ENCODE measurements around the gene SSUH2. TPM values are rescaled to one million over a fixed set of nuclear protein-coding genes. Genes with fewer than 3 reads are reported as not detected.

Gene SSUH2
- total and polyA plus RNA-seq, 2 experiments from 2014 or later: 19.7 to 21.3 TPM

- H3K9me3 ChIP-seq (ENCODE audit: low read depth): no peaks in the 10 kb centered on the region
- WGBS (ENCODE audit: low lambda C conversion rate, missing lambda C conversion rate): 95% methylated on average over 19 of the region's 19 CpGs
Measured at GRCh38 chr3:8627201-8627940, 17.2 kb downstream of the SSUH2 start.

GRCh38 chr3:8625991-8626390 lies 18.6 kb downstream of the SSUH2 start:
- Histone ChIP-seq H3K9me2 (replicated peaks; ENCODE audit: insufficient read depth) (no peaks in the 10 kb centered on the region), H2AFZ (no peak overlapping the region), H3K79me2 (no peaks in the 10 kb centered on the region), H4K20me1 (ENCODE audit: insufficient read depth, poor library complexity, severe bottlenecking) (no peaks in the 10 kb centered on the region), H3K4me1 (ENCODE audit: insufficient read depth) (peaks cover 12% of the 10 kb centered on the region), H3K27me3 (no peaks in the 10 kb centered on the region), H3K4me2 (no peak overlapping the region), H3K9me3 (ENCODE audit: low read depth) (no peaks in the 10 kb centered on the region), H3K4me3 (no peak overlapping the region), H3K36me3 (replicated peaks; ENCODE audit: insufficient read depth, low read depth) (no peaks in the 10 kb centered on the region), H3K27ac (no peak overlapping the region)
- WGBS (ENCODE audit: low lambda C conversion rate, missing lambda C conversion rate): 95% methylated on average over 3 of the region's 3 CpGs
- DNase-seq (ENCODE audit: low spot score): no peak
- TF ChIP-seq CTCF (IDR thresholded peaks at IDR 0.05; ENCODE audit: poor library complexity) (no peak), EZH2 (IDR thresholded peaks at IDR 0.05; ENCODE audit: borderline replicate concordance) (no peak), EZH2phosphoT487 (IDR thresholded peaks at IDR 0.05; ENCODE audit: low read depth, severe bottlenecking, unreplicated experiment) (no peak)

More at GRCh38 chr3:8627201-8627940, 17.2 kb downstream of the SSUH2 start:
- TF ChIP-seq CTCF (IDR thresholded peaks at IDR 0.05; ENCODE audit: poor library complexity) (no peak), EZH2phosphoT487 (IDR thresholded peaks at IDR 0.05; ENCODE audit: low read depth, severe bottlenecking, unreplicated experiment) (no peak), EZH2 (IDR thresholded peaks at IDR 0.05; ENCODE audit: borderline replicate concordance) (no peak)
- H4K20me1 ChIP-seq (ENCODE audit: insufficient read depth, poor library complexity, severe bottlenecking): no peaks in the 10 kb centered on the region
- H3K27me3 ChIP-seq: no peaks in the 10 kb centered on the region
- no peaks in the 10 kb centered on the region for H3K9me2 ChIP-seq (replicated peaks; ENCODE audit: insufficient read depth)
- H3K4me1 ChIP-seq (ENCODE audit: insufficient read depth): peaks cover 8% of the 10 kb centered on the region
- no peaks in the 10 kb centered on the region for H3K79me2 ChIP-seq
- H3K4me2 ChIP-seq: no peak overlapping the region
- H3K27ac ChIP-seq: no peak overlapping the region
- H3K36me3 ChIP-seq (replicated peaks; ENCODE audit: insufficient read depth, low read depth): no peaks in the 10 kb centered on the region
- no peak overlapping the region for H2AFZ ChIP-seq
- H3K4me3 ChIP-seq: no peak overlapping the region
- DNase-seq (ENCODE audit: low spot score): no peak

DNA sequence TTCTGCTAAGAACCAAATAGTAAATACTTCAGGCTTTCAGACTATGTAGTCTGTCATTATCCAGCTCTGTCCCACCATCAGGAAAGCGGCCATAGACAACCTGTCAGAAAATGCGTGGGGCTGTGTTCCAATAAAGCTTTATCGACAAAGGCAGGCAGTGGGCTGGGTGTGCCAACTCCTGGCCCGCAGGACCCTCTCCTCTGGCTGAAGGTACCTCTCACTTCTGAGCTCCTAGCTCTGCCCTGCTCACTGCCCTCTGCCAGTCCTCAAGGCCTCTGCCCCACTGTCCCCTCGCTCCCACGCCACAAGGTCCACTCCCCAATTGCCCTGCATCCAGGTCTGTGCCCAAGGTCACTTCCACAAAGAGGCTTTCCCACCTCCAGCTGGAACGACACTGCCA lies 20.0 kb downstream of the SSUH2 start:
- WGBS (ENCODE audit: low lambda C conversion rate, missing lambda C conversion rate): 98% methylated on average over 7 of the region's 7 CpGs
- no peak for DNase-seq (ENCODE audit: low spot score)
- Histone ChIP-seq H4K20me1 (ENCODE audit: insufficient read depth, poor library complexity, severe bottlenecking) (no peaks in the 10 kb centered on the region), H3K9me2 (replicated peaks; ENCODE audit: insufficient read depth) (no peaks in the 10 kb centered on the region), H3K79me2 (no peaks in the 10 kb centered on the region), H3K9me3 (ENCODE audit: low read depth) (no peaks in the 10 kb centered on the region), H3K4me1 (ENCODE audit: insufficient read depth) (peaks cover 15% of the 10 kb centered on the region), H3K4me3 (no peak overlapping the region), H3K27me3 (no peaks in the 10 kb centered on the region), H3K27ac (no peak overlapping the region), H2AFZ (no peak overlapping the region), H3K36me3 (replicated peaks; ENCODE audit: insufficient read depth, low read depth) (no peaks in the 10 kb centered on the region), H3K4me2 (no peak overlapping the region)
- TF ChIP-seq EZH2 (IDR thresholded peaks at IDR 0.05; ENCODE audit: borderline replicate concordance): no peak
- TF ChIP-seq EZH2phosphoT487 (IDR thresholded peaks at IDR 0.05; ENCODE audit: low read depth, severe bottlenecking, unreplicated experiment): no peak
- TF ChIP-seq CTCF (IDR thresholded peaks at IDR 0.05; ENCODE audit: poor library complexity): no peak
